Measurements from ENCODE around the gene TRUB2.

Gene TRUB2

GRCh38 chr9:128259156-128259555 lies 63.1 kb downstream of the TRUB2 start:
- TF ChIP-seq BACH2 (CRISPR knock-in tag; IDR thresholded peaks at IDR 0.05; ENCODE audit: borderline replicate concordance): no peak
- TF ChIP-seq ZFP3 (CRISPR knock-in tag; IDR thresholded peaks at IDR 0.05): no peak
- no peak for TF ChIP-seq PATZ1 (CRISPR knock-in tag; IDR thresholded peaks at IDR 0.05; ENCODE audit: borderline replicate concordance)
- no peak for TF ChIP-seq ZC3H10 (CRISPR knock-in tag; IDR thresholded peaks at IDR 0.05)
- TF ChIP-seq CSRNP3 (CRISPR knock-in tag; IDR thresholded peaks at IDR 0.05): no peak
- TF ChIP-seq PPARA (CRISPR knock-in tag; IDR thresholded peaks at IDR 0.05; ENCODE audit: borderline replicate concordance): no peak
- no peak for TF ChIP-seq TSHZ2 (CRISPR knock-in tag; IDR thresholded peaks at IDR 0.05)
- TF ChIP-seq ZFP30 (CRISPR knock-in tag; IDR thresholded peaks at IDR 0.05): no peak
- no peak for TF ChIP-seq RARB (CRISPR knock-in tag; IDR thresholded peaks at IDR 0.05)
- no peak for TF ChIP-seq OSR1 (CRISPR knock-in tag; IDR thresholded peaks at IDR 0.05)
- no peak for TF ChIP-seq SNAI2 (CRISPR knock-in tag; IDR thresholded peaks at IDR 0.05)
- no peak for ATAC-seq

GRCh38 chr9:128258326-128258725 lies 63.9 kb downstream of the TRUB2 start:
- no peak for TF ChIP-seq BACH2 (CRISPR knock-in tag; IDR thresholded peaks at IDR 0.05; ENCODE audit: borderline replicate concordance)
- no peak for TF ChIP-seq ZC3H10 (CRISPR knock-in tag; IDR thresholded peaks at IDR 0.05)
- TF ChIP-seq RARB (CRISPR knock-in tag; IDR thresholded peaks at IDR 0.05): no peak
- TF ChIP-seq ESRRG (CRISPR knock-in tag; IDR thresholded peaks at IDR 0.05): no peak
- TF ChIP-seq CREB5 (CRISPR knock-in tag; IDR thresholded peaks at IDR 0.05; ENCODE audit: low read depth): no peak
- no peak for TF ChIP-seq TOX (CRISPR knock-in tag; IDR thresholded peaks at IDR 0.05; ENCODE audit: borderline replicate concordance)
- no peak for TF ChIP-seq TCF4 (CRISPR knock-in tag; IDR thresholded peaks at IDR 0.05; ENCODE audit: borderline replicate concordance)
- TF ChIP-seq ZFP30 (CRISPR knock-in tag; IDR thresholded peaks at IDR 0.05): no peak
- no peak for TF ChIP-seq ZNF8 (CRISPR knock-in tag; IDR thresholded peaks at IDR 0.05)
- TF ChIP-seq ZNF565 (CRISPR knock-in tag; conservative IDR thresholded peaks at IDR 0.05; ENCODE audit: low read depth): no peak
- TF ChIP-seq CSDC2 (CRISPR knock-in tag; IDR thresholded peaks at IDR 0.05): no peak
- no peak for TF ChIP-seq CSRNP3 (CRISPR knock-in tag; IDR thresholded peaks at IDR 0.05)
- no peak for TF ChIP-seq ISL1 (CRISPR knock-in tag; IDR thresholded peaks at IDR 0.05)
- TF ChIP-seq ARNTL (CRISPR knock-in tag; IDR thresholded peaks at IDR 0.05; ENCODE audit: borderline replicate concordance, low read depth): no peak
- ATAC-seq: no peak

GRCh38 chr9:128257907-128258306 lies 64.3 kb downstream of the TRUB2 start:
- no peak for TF ChIP-seq ESRRG (CRISPR knock-in tag; IDR thresholded peaks at IDR 0.05)
- TF ChIP-seq RARB (CRISPR knock-in tag; IDR thresholded peaks at IDR 0.05): no peak
- TF ChIP-seq ZNF70 (CRISPR knock-in tag; IDR thresholded peaks at IDR 0.05): no peak
- TF ChIP-seq CREB5 (CRISPR knock-in tag; IDR thresholded peaks at IDR 0.05; ENCODE audit: low read depth): no peak
- no peak for TF ChIP-seq ISL1 (CRISPR knock-in tag; IDR thresholded peaks at IDR 0.05)
- TF ChIP-seq OSR1 (CRISPR knock-in tag; IDR thresholded peaks at IDR 0.05): no peak
- no peak for TF ChIP-seq ZNF8 (CRISPR knock-in tag; IDR thresholded peaks at IDR 0.05)
- TF ChIP-seq ZC3H10 (CRISPR knock-in tag; IDR thresholded peaks at IDR 0.05): no peak
- TF ChIP-seq ZFP3 (CRISPR knock-in tag; IDR thresholded peaks at IDR 0.05): no peak
- no peak for TF ChIP-seq GLIS3 (CRISPR knock-in tag; IDR thresholded peaks at IDR 0.05)
- no peak for TF ChIP-seq CSRNP3 (CRISPR knock-in tag; IDR thresholded peaks at IDR 0.05)
- no peak for TF ChIP-seq ZNF565 (CRISPR knock-in tag; conservative IDR thresholded peaks at IDR 0.05; ENCODE audit: low read depth)
- TF ChIP-seq ZFP30 (CRISPR knock-in tag; IDR thresholded peaks at IDR 0.05): no peak
- no peak for TF ChIP-seq PATZ1 (CRISPR knock-in tag; IDR thresholded peaks at IDR 0.05; ENCODE audit: borderline replicate concordance)
- no peak for TF ChIP-seq PPARA (CRISPR knock-in tag; IDR thresholded peaks at IDR 0.05; ENCODE audit: borderline replicate concordance)
- ATAC-seq: no peak

All from SK-N-SH treated with all-trans-retinoic acid at 6 μM for 48 hours (cell line).